ACHN (cell line): ENCODE data around the gene TMOD3.
"Not testable (repeated sequence)": the region's sequence is repeated elsewhere in the genome, so short reads cannot be mapped to it uniquely, and the experiment has no call there.

Experiments used
- DNase-seq: peaks from one replicate; pipeline ENCODE4 v3.0.0-alpha.2; 2015
- in situ Hi-C: cut with HindIII; loops from 2 replicates; pipeline ENCODE4 v1.10.0; 2017; ENCODE audit warnings: low sequenced_read_pairs, low pct_ligation_motif_present, low pct_unique_long_range_greater_than_20kb

Gene TMOD3

DNA sequence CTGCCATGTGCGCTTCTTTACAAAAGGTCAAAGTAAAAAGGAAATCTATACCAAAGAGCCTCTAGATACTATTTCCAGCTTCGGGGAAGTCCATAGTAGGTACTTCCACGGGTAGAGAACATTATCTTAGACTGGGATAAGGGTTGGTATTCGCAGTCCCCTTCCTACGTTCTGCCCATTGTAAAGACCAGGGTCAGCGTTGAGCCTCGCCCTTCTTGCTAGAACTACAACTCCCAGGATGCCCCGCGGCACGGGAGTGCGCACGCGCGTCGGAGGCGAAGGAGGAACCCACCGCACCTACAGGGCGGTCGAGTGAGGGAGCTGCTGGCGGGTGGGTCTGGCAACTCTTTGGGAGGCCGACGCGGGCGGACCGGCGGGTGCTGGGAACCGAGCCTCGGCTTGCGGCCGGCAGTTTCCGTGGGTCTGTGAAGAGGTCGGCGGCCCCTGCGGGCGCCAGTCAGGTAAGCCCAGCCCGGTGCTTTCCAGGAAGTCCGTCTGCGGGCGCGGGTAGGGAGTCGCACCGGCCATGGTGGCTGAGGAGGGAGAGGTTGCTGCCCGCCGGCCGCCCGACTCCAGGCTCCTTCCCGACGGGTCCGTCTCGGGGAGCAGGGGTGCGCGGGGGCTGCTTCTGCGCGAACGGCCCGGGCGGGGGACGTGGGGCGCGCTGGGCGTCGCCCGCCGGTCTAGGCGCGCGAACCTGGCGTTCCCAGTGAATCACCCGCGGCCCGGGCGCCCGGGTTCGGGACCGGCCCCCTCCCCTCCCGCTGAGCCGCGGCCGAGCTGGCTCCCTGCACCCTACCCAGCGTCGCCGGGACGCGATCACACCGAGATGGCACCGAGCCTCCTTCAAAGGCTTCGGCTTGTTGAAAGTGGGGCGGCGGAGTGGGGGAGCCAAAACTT, at the start of gene TMOD3:
TMOD3 (plus strand) TSS at position 278 of the 900 bp plus-strand sequence. CDS start 33,232 bp downstream, outside the sequence.
- DNase-seq, result peak; percentile 91
- in situ Hi-C loops, result no loop called here

DNA sequence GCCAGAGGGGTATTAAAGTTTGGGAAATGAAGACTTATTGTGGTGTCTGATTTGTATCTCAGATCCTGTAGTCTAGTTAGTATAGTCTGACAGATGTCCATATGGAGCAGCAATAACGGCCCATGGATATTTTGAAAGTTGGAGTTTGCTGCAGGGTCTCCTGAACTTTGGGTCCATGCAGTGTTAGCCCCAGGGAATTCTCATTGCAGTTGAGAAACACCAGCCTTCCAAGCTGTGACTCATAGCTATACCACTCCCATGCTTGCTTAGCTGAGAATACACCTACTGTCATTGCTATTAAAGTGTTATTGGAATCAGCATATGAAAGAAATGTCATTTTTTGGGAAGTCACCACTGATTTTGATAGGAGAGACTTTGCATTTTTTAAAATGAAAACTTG, 48.8 kb upstream of the TMOD3 start:
- DNase-seq, result no peak
- in situ Hi-C loops, result no loop called here

DNA sequence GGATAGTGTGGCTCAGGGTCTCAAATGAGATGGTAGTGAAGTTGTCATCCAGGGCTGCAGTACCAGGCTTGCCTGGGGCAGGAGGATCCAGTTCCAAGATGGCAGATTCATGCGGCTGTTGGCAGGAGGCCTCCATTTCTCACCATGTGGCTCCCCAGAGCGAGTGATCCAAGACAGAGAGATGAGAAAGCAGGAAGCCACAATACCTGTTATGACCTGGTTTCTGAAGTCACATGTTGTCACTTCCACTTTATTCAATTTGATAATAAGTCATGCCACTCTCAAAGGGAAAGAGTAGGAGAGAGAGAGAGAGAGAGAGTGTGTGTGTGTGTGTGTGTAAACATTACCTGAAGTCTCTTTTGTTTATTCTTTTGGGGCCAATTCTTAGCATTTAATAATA, 47.9 kb upstream of the TMOD3 start:
- in situ Hi-C loops, result no loop called here

DNA sequence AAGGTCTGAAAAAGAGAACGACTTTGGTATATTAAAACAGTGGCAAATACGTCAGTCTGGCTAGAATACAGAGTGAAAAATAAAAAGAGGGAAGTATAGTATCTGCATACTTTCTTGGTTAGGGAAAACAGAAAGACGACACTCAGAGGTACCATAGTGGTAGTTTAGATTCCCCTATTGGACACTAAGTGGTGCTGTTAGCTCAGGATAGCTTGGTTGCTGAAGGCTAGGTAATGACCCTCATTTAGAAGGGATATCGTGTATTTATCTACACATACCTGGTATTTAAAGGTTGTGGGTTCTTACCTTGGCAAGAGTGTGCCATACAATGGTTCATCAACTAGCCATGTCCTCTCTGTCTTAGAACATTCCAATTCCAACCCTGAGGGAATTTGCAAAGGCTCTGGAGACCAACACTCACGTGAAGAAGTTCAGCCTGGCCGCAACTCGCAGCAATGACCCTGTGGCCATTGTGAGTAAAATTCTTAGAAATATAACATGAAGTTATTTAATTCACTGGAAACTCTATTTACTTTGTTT, 47.0 kb upstream of the TMOD3 start:
- DNase-seq, result peak; percentile 21
- in situ Hi-C loops, result no loop called here

More for the DNA sequence above, 47.9 kb upstream of the TMOD3 start:
- no peak for DNase-seq

DNA sequence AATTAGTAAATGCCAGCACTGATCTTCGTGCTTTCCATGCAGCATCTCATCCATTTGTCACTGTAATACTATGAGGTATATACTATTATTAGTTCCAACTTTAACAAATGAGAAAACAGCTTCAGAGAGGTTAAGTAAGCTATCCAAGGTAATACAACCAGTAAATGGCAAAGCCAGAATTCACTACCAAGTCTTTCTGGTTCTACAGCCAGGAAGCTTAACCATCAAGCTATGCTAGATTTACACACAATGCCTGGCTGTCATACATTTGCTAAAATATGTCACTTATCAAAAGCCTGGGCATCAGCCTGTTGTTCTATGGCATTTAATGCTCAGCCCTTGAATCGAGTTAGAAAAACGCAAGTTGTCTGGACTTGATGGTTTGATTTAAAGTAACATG, 45.5 kb upstream of the TMOD3 start:
- in situ Hi-C loops, result no loop called here
- DNase-seq, result no peak

DNA sequence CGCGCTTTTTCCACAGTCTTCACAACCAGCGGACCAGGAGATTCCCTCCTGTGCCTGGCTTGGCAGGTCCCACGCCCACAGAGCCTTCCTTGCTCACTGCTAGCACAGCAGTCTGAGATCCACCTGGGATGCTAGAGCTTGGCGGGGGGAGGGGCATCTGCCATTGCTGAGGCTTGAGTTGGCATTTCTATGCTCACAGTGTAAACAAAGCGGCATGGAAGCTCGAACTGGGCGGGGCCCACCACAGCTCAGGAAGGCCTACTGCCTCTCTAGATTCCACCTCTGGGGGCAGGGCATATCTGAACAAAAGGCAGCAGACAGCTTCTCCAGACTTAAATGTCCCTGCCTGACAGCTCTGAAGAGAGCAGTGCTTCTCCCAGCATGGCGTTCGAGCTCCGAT, 42.3 kb upstream of the TMOD3 start:
- in situ Hi-C loops, DNase-seq: not testable (repeated sequence)

DNA sequence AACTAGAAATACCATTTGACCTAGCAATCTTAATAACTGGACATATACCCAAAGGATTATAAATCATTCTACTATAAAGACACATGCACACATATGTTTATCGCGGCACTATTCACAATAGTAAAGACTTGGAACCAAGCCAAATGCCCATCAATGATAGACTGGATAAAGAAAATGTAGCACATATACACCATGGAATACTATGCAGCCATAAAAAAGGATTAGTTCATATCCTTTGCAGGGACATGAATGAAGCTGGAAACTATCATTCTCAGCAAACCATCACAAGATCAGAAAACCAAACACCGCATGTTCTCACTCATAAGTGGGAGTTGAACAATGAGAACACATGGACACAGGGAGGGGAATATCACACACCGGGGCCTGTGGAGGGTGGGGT, 37.0 kb upstream of the TMOD3 start:
- DNase-seq, in situ Hi-C loops: not testable (repeated sequence)

DNA sequence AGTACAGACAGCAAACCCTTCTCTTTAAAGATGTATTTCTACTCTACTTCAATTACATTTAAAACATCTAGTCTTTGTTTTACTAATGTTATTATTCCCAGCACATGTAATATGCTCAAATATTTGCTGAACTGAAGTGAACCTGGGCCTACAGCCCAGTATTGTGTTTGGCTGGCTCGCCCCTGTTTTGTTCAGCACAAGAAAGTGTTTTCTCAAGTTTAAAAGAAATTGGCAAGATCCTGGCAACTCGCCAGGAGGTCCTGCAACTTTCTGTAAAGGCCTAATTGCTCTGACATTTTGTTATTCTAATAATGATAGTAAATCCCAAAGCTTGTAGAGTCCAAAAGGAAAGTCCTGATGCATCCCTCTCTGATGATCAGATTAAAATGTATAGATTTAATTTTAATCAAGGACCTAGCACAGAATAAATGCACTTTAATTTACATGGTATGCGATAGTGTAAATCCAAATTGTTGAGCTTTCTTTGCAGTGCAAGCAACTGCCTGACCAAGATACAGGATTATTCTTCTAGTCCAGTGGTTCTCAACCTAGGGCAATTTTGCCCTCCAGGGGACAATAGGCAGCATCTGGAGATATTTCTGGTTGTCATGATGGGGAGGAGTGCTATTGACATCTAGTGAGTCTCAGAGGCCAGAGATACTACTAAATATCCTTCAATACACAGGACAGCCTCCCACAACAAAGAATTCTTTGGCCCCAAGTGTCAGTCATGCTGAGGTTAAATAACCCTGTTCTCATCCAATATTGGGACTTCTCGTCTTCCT, 35.7 kb upstream of the TMOD3 start:
- no peak for DNase-seq
- in situ Hi-C loops, result no loop called here

DNA sequence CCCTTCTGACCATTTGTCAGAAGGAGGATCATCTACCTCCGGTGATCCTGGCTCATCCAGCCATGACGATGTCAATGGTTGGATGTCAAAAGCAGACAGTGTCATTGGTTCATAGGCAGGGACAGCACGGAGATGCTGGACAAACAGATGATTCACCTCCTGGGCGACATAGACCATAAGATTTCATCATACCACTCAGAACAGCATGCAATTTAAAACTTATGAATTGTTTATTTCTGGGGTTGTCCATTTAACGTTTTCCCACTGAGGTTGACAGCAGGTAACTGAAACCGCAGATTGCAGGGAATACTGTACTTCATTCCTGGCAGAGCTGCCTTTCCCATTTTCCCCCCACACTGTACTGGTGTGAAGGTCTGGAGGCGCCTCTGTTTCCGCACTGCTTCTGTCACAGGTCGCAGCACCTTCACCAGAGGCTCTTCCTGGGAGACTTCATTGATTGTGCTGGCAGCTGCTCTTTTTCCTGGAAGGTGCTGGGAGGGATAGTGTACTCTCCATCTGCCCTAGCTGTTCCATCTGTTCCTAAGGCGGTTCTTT, 32.5 kb upstream of the TMOD3 start:
- no peak for DNase-seq
- in situ Hi-C loops, result no loop called here

DNA sequence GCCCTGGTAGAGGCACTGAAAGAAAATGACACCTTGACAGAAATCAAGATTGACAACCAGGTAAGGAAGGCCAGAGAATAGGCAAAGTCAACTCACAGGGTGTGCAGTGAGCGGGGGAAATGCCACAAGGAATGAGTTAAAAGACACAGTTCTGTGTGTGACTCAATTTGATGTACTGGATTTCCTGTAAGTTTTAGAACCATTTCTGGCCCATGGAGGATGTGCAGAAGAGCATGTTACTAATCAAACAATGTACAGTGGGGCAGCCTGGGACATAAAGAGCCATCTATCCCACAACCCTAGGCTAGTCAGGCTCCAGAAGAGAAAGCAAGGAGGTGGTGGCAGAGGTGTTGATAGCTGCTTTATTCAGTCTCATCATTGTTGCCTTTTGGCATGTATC, 31.2 kb upstream of the TMOD3 start:
- DNase-seq, result no peak
- in situ Hi-C loops, result no loop called here

DNA sequence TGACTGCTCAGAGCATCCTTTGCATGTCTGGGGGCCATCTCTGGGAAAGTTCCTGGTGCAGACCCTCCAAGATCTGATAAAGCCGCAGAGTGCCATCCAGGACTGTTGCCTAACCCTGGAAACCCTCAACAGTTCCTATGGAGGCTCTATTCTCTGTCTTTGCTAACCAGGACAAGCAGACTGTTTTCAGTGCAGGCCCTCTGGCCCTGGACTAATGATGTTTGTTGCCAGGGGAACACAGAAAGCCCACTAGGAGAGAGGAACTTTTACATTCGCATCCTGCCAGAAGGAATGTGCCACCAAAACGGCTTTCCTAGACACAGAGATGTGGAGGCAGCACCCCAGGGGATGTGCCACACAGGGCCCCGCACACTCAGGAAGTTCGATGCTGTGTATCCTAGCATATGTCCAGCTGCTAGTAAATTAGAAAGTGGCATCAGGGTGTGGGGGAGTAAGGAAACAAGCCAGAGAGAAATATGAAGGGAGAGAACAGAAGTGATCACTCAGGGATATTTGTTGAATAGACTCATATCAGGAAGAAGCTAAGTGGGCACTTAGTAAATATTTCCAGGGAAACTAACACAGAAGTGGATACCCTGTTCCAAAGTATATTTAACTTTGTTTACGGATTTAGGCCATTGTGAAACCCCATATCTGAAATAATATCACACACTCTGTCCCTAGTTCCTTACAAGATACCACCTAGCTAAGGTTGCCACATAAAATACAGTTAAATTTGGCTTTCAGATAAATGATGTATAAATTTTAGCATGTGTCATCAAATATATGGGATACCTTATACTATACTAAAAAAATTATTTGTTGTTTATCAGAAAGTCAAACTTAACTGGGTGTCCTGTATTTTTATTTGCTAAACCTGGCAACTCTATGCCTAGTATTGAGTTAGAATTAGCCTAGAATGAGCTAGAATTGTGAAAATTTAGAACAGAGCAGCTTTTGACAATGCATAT, 29.9 kb upstream of the TMOD3 start:
- in situ Hi-C loops, result no loop called here
- no peak for DNase-seq

DNA sequence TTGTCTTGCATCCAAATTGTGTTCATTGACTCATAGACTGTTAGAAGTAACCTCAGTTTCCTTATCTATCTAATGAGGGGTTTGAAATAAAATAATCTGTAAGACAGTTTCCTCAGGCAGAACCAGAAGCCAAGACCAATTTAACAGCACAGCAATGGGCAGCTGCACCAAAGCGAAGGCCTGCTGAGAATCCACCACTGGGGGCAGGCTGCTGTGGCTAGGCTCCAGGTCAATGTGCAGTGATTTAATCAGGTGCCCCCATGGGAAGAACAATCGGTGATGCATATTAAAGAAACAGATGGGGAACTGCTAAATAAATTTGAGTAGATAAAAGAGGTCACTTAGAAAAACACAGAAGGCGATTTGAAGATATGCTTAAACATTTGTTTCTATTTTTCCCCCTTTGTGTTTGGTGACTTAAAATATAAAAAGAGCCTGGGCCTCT, 28.0 kb upstream of the TMOD3 start:
- peak; percentile 25 for DNase-seq
- in situ Hi-C loops, result no loop called here

DNA sequence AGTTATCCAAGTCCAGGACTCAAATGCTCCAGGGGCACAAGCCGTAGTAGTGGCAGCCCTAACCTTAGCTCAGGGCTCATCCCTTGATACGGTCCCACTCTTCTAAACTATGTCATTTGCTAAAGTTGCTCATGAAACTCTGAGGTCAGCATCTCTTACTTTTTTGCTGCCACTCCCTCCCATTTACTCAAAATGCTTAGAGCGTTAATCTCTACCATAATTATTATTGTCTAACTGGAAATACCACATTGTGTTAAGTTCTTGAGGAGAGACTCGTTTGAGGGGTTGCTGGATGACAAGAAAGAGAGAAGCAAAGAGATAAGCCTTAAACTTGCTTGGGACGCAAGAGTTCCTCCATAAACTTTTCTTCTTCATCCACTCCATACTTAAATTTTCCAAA, 26.9 kb upstream of the TMOD3 start:
- no peak for DNase-seq

DNA sequence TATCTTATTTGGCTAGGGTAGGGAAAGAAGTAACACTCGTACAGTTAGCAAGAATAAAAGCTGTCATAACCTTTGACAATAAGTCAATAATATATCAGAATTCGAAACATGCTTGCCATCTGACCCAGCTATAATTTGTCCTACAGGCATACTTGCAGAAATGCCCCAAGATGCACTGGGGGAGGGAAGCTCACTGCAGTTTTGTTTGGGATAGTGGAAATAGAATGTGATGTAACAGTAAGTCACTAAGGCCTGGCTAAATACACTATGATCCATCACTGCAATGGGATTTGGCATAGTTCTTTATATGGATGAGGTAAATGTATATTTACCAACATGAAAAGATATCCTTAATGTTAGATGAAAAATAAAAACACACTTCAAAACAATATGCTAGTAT, 25.5 kb upstream of the TMOD3 start:
- no peak for DNase-seq
- in situ Hi-C loops, result no loop called here

More for the DNA sequence above, 26.9 kb upstream of the TMOD3 start:
- in situ Hi-C loops, result no loop called here

DNA sequence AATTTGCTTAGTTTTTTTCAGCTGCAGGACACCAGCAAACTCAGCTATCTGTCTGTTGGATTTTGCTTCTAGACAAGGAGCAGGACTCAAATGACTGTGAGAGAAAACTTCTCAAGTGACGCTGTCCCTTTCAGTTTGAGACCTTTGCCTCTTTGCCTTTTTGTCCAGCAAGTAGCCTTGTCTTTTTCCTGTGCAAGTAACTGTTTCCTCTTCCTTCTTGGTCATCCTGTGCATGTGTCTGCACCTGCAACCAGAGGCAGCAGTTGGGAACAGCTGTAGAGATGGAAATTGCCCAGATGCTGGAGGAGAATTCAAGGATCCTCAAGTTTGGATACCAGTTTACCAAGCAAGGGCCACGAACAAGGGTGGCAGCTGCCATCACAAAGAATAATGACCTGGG, 23.3 kb upstream of the TMOD3 start:
- DNase-seq, result no peak
- in situ Hi-C loops, result no loop called here

DNA sequence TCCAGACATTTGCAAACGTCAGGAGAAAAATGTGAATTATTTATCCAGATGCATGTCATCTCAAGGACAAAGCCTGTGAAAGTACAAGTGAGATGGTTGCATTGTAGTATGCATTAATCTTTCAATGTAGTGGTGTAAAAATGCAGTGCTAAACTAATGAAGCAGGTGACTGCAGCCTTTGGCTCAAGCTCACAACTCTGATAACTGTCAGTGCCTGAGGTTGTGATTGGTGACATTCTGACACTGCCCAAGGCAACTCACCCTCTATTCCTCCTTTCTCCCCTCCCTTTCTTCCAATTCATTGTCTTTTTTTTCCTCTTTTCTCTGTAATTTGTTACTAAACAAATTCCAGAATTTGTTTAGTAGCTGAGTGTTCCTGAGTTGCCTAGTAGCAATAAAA, 20.0 kb upstream of the TMOD3 start:
- in situ Hi-C loops, result no loop called here
- DNase-seq, result no peak

DNA sequence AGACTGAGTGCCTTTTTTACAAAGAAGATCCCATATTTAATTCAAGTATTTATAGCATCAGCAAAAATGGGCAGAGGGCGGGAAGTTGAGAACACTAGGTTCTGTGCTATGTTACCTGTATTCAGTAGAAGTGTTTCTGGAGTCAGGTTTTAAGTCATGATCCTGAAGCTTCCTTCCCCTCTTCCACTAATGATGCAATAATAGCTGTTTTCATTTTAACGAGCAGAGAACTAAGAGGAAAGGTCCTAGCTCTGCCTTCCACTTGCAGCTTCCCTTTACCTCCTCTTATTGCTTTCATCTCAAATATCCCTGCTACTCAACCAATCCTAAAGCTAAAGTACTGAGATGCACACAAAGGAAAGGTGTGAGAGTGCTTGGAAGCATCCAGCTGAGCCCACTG, 16.9 kb upstream of the TMOD3 start:
- in situ Hi-C loops, result no loop called here

DNA sequence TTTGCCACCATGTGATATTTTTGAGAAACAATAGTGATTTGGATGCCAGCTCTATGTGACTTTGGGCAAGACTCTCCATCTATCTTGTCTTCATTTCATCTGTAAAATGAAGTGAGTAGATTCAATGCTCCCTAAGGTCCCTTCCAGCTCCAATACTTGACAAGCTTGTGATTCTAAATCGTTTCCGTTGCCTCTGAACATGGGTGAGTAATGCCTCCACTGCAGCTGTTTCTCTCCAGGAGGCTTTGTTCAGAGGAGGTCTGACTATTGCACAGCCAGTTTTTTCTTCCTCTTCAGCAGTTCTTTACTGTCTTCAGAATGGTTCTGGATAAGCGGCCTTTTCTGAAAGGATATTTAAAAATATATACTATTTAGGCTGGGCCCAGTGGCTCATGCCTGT, 14.8 kb upstream of the TMOD3 start:
- in situ Hi-C loops, result no loop called here
- no peak for DNase-seq

More for the DNA sequence above, 16.9 kb upstream of the TMOD3 start:
- no peak for DNase-seq
